Activated CD8-positive, alpha-beta memory T cell treated with anti-CD3 and anti-CD28 coated beads for 36 hours (primary cell): ENCODE measurements around the gene CAVIN4. TPM values are rescaled to one million over a fixed set of nuclear protein-coding genes. Genes with fewer than 3 reads are reported as not detected.

Source experiments
- CTCF ChIA-PET: fragments of 350-600 bp; sonication (Branson Sonifier 250); formaldehyde crosslinking; loops from one replicate; lab custom pipeline; 2021; ENCODE audit warnings: antibody characterized with exemption; lab: Charles Lee
- POLR2A ChIA-PET: fragments of 350-600 bp; sonication (Branson Sonifier 250); formaldehyde crosslinking; loops from one replicate; lab custom pipeline; 2021; ENCODE audit warnings: antibody characterized with exemption; lab: Charles Lee
- total RNA-seq, 2 experiments: library from RNA; stranded (reverse); gene quantifications; one replicate each; pipeline ENCODE4 v1.2.3, GENCODE V29; 2021

CAVIN4 gene, protein sequence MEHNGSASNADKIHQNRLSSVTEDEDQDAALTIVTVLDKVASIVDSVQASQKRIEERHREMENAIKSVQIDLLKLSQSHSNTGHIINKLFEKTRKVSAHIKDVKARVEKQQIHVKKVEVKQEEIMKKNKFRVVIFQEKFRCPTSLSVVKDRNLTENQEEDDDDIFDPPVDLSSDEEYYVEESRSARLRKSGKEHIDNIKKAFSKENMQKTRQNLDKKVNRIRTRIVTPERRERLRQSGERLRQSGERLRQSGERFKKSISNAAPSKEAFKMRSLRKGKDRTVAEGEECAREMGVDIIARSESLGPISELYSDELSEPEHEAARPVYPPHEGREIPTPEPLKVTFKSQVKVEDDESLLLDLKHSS
- under 1 TPM; 0.17 to 0.21 TPM for total RNA-seq

DNA sequence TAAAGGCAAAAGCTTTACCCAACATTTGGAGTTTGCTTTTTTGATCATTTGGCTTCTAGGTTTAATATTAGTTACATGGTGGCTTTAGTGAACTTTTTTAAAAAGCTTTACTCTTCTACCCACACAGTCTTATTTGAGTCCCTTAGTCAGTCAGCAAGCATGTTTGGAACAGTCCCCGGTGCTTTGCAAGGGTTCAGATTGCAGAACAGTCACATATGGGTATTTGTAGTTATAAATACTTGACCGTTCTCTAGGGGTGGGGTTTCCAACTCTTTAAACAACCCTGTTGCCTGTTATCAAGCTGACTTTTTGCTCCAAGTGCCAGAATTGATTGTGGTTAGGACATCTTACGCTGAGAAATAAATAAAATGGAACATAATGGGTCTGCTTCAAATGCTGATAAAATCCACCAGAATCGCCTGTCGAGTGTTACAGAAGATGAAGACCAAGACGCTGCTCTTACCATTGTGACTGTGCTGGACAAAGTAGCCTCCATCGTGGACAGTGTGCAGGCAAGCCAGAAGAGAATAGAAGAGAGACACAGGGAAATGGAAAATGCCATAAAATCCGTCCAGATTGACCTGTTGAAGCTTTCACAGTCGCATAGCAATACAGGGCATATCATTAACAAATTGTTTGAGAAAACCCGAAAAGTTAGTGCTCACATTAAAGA lies at the start of gene CAVIN4:
Gene CAVIN4, plus strand, starts transcription at position 304 of the 673 bp plus-strand sequence. Its CDS starts 65 bp downstream, at position 369.
- POLR2A ChIA-PET = no interaction called here
- CTCF ChIA-PET = no interaction called here

DNA sequence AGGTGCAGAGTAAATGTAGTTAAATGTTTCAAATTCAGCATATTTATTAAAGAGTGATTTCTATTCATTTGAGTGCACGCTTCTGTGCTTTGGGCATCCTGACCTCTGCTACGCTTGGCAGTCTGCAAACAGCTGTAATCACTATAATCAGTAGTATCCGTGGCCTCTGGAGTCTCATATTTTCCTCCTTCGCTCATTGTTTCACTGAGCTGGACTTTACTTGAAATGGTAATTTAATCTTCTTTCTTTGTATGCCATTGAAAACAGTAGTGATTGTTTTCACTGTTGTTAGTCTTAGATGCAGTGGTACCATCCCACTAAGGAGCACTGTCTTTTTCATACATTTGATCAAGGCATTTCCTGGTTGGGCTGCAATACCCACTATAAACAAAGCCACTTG lies 43.5 kb upstream of the CAVIN4 start:
- CTCF ChIA-PET = no interaction called here
- POLR2A ChIA-PET = no interaction called here

DNA sequence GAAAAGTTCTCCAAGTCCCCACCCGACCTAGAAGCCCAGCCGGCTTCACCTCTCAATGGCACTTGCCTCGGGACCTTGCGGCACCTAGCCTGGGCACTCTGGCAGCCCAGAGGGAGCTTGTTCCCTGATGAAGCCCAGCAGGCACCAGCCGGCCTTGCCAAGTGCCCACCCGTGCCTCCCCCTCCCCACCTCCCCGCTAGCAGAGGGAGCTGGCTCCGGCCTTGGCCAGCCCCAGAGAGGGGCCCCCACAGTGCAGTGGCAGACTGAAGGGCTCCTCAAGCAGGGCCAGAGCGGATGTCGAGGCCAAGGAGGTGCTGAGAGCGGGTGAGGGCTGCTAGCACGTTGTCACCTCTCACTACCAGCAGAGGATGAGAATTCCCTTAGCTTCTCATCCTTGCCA lies 37.6 kb upstream of the CAVIN4 start:
- ChIA-PET POLR2A (no interaction called here), CTCF (no interaction called here)

DNA sequence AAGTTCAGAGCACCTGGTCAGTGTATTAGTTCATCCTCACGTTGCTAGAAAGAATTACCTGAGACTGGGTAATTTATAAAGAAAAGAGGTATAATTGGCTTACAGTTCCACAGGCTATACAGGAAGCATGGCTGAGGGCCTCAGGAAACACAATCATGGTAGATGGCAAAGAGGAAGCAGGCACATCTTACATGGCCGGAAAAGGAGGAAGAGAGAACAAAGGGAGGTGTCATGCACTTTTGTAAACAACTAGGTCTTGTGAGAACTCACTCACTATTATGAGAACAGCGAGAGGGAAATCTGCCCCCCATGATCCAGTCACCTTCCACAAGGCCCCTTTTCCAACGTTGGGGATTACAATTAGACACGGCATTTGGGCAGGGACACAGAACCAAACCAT lies 28.8 kb upstream of the CAVIN4 start:
- CTCF ChIA-PET = no interaction called here
- POLR2A ChIA-PET = no interaction called here

DNA sequence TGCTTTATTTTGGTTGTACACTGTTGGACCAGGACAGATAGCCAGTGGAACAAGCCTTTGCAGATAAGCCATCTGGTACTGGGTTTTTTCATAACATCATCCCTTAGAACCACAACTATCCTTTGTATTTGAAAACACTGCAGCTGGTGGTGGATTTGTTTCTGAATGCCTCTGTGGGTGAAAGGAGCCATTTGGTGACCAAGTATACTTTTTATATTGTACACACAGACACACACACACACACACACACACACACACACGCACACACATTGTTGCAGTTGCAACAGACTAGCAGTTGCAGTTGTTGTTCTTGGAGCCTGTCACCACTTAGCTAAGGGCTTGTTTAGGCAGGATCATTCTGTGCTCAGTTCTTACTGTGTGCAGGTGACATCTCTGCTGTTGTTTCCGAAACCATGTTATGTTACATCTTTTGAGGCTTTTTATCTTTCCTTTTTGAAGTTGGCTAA lies 22.9 kb upstream of the CAVIN4 start:
- ChIA-PET POLR2A (no interaction called here), CTCF (no interaction called here)

DNA sequence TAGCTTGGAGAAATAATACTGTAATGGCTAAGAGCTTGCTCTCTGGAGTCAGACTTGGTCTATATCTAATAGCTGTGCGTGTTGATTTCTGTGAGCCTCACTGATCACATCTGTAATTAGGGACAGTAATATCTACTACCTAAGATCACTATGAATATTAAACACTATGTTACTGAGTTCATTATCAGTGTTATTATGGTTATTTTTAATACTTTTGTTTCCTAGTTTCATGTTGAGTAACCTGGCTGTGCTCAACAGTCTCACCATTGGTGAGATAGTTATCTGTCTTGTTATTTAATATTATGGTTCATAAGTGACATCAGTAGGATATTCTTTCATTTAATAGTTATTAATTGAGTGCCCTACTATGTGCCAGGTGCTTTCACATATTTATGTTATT lies 22.4 kb upstream of the CAVIN4 start:
- CTCF ChIA-PET = interaction anchor here (0.7 kb wide), 1 partner anchor 41 kb away, joined by 3 read pairs; no protein-coding TSS in a partner anchor
- POLR2A ChIA-PET = no interaction called here

DNA sequence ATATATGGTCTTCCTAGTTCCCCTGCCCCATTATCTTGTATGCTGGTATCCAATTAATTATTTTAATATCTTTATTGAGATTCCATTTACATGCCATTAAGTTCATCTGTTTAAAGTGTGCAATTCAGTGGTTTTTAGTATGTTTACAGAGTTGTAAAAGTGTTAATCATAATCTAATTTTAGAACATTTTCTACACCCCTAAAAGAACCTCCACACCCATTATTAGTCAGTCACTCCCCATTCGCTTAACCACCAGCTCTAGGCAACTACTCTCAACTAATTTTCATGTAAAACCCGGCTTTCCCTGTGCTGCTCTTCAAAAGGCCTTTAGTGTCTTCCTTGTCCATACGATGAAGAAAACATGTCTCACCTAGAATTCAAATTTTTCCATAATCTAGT lies 20.8 kb upstream of the CAVIN4 start:
- POLR2A ChIA-PET = no interaction called here
- CTCF ChIA-PET = no interaction called here

DNA sequence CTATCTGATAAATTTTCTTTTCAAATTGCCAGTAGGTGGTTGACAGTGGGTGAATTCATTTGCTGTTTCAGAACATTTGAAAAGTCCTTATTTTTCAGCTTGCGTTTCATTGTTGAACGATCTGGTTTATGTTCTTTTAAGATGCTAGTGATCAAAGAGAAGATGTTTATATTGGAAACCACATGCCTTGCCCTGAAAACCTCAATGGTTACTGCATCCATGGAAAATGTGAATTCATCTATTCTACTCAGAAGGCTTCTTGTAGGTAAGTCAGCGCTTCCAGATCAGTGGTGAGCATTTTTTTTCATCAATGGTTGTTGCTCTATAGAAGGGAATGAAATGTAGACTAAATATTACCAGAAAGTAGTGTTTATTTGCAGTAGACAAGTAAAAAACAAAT lies 16.6 kb upstream of the CAVIN4 start:
- POLR2A ChIA-PET = no interaction called here
- CTCF ChIA-PET = no interaction called here

DNA sequence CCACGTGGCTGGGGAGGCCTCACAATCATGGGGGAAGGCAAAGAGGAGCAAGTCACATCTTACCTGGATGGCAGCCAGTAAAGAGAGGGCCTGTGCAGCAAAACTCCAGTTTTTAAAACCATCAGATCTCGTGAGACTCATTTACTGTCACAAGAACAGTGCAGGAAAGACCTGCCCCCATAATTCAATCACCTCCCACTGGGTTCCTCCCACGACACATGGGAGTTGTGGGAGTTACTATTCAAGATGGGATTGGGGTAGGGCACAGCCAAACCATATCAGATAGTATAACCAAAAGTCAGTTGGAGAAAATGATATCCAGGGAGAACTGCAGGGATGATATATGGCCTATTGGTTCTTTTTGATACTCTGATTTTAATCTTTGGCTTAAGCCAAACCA lies 10.0 kb upstream of the CAVIN4 start:
- POLR2A ChIA-PET = no interaction called here
- CTCF ChIA-PET = no interaction called here

DNA sequence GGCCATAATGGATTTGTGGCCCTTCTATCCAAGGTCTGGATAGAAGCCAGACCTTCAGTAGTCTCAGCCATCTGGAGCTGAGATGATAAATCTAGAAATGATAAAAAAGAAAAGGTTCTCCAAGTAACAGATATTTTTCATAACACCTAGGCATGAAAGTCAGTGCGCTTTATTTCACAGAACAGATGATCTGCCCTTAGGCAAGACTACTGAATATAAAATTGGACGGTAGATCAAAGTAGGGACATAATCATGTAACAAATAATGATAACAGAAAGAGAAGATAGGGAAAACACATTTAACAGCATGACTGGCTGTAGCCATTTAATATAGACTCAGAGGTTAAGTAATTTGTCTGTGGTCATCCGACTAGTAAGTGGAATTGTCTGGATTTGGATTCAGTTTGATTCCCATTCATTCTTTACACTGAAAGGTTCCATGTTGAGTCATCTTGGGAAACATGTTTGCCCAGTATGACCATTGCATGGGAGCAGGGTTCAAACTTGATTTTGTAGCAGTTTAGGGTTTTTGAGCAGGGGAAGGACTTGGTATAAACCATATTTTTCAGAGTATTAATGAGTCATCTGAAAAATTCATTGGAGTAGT lies 4.1 kb upstream of the CAVIN4 start:
- CTCF ChIA-PET = no interaction called here
- POLR2A ChIA-PET = no interaction called here

DNA sequence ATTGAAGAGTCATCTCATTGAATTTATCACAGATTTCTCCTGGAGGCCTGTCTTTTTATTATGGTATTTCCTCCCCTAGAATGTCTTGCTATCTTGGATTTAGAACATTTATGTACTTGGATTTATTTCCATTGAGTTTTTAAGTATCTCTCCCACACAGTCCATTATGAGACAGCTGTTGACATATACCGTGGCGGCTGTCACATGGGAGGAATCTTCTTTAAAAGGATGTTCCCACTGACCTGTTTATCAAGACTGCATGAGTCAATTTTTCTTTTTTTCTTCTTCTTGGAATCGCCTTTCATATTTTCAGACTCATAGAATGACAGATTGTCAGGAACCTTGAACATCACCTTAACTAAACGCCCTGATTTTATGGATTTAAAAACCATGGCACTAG lies 2.9 kb upstream of the CAVIN4 start:
- CTCF ChIA-PET = no interaction called here

DNA sequence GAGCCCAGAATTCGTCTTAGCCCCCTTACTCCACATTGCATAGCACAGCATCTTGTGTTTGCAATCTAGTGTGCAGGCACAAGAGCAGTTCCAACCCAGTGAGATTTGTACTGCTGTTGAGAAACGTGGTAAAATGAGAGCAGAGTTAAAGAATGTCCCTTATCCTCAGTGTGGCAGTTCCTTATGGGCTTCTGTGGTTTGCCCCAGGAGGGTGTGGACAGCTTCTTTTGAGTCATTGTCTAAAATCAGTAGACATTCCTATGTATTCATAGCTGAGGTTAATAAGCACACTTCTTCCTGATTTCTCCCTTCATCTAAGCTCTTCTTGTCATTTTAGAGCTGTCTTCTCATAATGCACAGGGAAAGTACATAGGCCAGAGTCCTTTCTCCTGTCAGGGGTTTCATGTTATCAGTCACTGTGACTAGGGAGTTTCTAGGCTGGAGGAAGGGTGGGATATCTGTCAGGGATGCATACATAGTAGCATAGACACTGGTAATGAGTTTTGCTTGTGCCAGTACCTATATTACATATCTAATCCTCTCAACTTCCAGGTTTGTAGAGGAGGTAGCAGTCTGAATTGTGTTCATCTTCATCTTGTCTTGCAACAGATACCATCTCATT lies 2.0 kb upstream of the CAVIN4 start:
- CTCF ChIA-PET = no interaction called here
- POLR2A ChIA-PET = no interaction called here

More for the DNA sequence above, 2.9 kb upstream of the CAVIN4 start:
- POLR2A ChIA-PET = no interaction called here

DNA sequence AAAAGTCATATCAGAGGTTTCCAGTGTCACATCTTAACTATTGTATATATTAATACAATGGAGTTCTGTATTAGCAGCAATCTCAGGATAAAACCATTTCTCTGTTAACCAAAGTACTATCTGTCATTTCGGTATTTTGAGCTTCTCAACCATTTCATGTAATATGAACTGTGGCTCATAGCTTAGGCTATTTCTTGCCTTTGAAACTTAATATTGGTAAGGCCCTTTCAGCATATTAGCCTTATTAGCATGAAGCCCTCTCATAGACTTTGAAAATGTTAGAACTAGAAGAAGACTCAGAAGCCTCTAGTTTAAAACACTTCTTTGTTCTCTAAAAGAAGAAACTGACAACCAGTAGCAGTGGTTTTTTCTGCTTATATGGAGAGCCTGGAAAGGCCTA lies 731 bp downstream of the CAVIN4 start:
- CTCF ChIA-PET = no interaction called here

DNA sequence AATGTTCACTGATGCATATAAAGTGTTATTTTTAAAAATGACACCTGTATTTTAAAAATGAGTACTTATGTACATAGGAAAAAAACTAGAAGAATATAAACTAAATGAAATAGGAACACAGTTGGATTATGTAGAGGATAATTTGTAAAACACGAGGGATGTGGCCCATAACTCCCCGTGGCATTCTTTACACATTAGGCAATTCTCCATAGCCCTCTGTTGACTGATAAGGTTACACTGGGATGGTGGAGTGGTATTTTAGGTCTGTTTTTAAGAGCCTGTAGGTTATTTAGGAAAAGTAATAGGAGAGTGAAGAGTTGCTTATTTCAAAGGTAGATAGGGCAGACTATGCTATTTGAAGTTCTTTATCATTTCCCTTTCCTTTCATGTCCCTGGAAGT lies 1.8 kb downstream of the CAVIN4 start:
- ChIA-PET POLR2A (no interaction called here), CTCF (no interaction called here)

More for the DNA sequence above, 731 bp downstream of the CAVIN4 start:
- POLR2A ChIA-PET = no interaction called here

DNA sequence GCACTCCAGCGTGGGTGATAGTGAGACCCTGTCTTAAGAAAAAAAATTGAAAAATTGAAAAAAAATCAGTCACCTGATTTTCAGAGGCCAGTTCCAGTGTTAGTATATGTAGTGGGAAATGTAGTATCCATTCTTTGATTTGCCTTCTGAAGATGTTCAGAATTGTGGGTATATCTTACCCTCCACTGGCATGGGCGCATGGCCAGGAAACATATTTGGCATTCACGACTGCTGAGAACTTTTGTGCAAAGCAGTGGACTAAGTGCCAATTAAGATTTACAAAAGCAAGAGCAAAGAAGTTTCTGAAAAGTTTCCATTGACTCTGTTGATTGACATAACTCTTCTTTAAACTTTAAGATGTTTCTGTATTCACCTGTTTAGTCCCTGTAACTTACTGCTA lies 2.4 kb downstream of the CAVIN4 start:
- CTCF ChIA-PET = no interaction called here
- POLR2A ChIA-PET = no interaction called here

DNA sequence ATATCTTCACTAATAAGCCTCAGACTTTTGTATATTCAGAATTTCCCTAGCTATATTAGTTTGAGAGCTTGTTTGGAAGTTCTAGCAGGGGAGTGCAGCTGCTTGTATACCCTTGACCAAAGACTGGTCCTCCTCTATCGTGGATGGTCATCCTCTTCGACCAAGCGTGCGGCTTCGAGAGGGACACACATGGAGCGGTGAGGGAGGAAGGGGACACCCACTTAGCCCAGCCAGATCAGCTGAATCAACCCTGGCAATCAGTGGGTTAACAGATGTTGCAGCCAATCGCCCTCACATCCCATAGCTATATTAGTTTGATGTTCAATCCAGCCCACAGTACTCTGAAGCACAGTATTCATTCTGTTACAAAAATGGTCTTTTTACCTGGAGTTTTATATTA lies 3.2 kb downstream of the CAVIN4 start:
- ChIA-PET CTCF (no interaction called here), POLR2A (no interaction called here)

DNA sequence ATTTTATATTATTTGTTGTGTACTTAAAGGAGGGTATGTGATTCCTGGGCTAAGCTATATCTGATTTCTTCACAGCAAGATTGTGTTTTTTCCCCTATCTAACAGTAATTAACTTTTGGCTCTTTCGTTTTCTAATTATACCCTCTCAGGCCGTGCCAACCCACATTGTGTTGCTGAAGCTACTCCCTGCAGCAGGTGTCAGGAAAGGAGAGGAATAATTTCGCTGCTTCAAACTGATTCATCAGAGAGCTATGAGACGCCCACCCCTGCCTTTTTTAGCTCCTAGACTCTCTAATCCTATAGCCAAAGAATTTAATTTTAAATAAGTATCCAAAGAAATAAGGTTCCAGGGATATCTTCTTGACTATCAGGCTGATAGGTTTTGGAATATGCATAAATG lies 3.8 kb downstream of the CAVIN4 start:
- ChIA-PET POLR2A (no interaction called here), CTCF (no interaction called here)

DNA sequence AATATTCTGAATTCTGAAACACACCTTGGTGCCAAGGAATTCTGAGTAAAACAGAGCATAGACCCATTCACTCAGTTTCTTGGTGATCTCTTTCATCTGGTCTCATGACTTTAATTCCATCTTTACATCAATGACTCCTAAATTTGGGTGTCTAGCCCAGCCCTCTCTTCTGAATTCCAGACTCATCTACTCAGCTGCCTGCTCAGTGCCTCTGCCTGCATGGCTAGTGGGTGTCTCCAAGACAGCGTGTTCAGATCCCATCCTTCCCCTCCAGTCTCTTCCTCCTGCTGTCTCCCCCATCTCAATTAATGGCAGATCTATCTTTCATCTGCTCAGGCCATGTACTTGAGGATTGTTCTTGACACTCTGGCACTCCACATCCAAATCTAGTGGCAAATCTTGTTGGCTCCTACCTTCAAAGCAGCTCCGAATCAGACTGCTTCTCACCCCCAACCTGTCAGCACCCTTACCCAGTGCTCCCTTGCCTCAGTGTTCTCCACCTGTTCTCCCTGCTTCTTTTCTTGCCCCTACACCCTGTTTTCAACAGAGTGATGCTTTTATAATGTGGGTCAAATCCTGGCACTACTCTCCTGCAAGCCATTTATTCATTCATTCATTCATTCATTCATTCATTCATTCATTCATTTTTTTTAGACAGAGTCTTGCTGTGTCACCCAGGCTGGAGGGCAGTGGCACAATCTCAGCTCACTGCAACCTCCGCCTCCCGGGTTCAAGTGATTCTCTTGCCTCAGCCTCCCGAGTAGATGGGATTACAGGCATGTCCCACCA lies 5.3 kb downstream of the CAVIN4 start:
- POLR2A ChIA-PET = no interaction called here
- CTCF ChIA-PET = no interaction called here

DNA sequence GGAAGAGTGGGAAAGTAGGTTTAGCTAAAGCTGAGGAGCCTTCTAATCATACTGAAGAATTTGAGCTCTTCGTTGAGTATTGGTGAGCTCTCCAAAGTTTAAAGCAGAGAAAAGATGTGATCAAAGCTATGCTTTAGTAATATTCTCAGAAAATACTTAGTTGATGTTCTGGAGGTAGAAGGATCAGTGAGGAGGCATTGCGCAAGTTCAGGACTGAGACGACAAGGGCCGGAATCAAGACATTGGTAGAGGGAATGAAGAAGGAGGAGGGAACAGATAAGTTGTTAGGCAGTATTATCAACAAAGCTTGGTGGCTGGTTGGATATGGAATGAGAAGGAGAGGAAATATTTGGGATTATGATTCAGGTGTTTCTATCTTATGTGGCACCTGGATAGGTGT lies 7.1 kb downstream of the CAVIN4 start:
- POLR2A ChIA-PET = no interaction called here
- CTCF ChIA-PET = no interaction called here
